GM18505 (cell line): Measurements from ENCODE around the gene SCUBE3.

ENCODE experiments used
- ATAC-seq: cut with Tn5 transposase; IDR thresholded peaks from one replicate; pipeline ENCODE4 v1.9.1; 2021; ENCODE audit not compliant: unreplicated experiment
- POLR2A ChIP-seq: IDR thresholded peaks from 4 replicates; pipeline ENCODE4 v1.6.1; 2011; ENCODE audit warnings: borderline replicate concordance; ENCODE audit not compliant: insufficient read depth, insufficient read length; ENCODE audit errors: extremely low read depth

SCUBE3 gene

GRCh38 chr6:35188886-35189285 lies 24.9 kb upstream of the SCUBE3 start:
- no peak for TF ChIP-seq POLR2A
- ATAC-seq, result no peak

- ATAC-seq, result no peak
- TF ChIP-seq POLR2A, result no peak
Observed at GRCh38 chr6:35190306-35190705, 23.4 kb upstream of the SCUBE3 start.

GRCh38 chr6:35191889-35192288 lies 21.9 kb upstream of the SCUBE3 start:
- no peak for ATAC-seq
- TF ChIP-seq POLR2A, result no peak

DNA sequence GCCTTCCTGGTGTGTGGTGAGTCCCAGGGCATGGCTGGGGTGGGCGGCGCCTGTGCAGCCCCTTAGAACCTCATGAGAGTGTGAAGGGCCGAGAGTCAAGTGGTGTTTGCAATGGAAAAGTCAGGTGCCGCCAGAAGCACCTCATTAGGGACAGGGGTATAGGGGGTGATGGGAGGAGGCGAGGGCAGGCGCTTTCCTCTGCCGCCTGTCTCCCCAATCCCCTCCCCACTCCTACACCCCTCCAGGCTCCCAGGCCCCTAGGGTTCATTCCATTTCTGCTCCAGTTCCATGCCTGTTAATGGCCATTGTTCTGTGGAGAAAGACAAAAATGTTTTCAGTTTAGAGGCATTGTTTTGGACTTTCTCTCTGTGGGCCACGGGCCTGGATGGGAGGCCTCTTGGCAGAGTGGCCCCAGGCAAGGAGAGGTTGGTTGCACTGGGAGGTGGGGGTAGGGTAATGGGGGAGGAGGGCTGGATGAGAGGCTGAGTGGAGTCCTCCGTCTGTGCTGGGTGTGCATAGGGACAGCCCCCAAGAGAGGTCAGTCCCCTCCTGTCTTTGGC lies 21.4 kb upstream of the SCUBE3 start:
- no peak for TF ChIP-seq POLR2A
- no peak for ATAC-seq

DNA sequence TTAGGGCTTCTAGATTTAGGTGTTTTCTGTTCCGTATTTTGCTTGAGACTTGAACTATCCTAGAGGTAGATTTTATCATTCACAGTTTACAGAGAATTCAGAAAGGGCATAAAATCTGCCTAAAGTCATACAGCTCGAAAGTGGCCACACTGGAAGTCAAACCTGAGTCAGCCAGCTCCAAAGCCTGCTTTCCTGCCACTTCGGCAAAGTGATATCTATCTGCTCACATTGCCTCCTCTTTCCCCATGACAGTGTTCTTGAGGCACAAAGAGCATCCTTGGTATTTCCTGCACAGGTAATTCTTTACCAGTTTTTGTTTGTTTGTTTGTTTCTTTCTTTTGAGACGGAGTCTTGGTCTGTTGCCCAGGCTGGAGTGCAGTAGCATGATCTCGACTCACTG lies 19.4 kb upstream of the SCUBE3 start:
- no peak for TF ChIP-seq POLR2A
- no peak for ATAC-seq

DNA sequence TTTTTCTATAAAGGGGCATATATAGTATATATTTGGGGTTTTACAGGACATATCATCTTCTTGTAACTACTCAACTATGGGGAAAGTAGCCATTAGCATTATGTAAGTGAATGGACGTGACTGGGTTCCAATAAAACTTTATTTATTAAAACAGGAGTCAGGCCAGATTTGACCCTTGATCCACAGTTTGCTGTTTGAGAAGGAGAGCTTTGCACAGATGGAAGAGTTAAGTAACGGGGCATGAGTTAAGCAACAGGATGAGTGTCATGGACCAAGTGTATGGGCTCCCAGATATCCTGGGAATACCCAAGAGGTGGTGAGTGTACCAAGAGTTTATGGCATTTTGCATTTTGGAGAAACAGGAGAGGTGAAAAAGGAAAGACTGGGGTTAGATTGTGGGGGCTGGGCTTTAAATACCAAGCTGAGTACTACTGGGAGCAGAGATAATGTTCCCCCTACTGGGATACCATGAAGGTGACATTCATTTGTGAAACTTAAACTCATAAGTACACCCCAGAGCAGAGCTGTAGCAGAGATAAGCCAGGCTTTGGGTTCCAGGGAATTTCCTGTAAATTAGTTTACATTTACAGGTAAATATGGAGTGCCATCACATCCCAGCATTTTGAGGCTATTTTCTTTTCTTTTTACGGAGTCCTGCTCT lies 18.5 kb upstream of the SCUBE3 start:
- TF ChIP-seq POLR2A, result no peak
- no peak for ATAC-seq

DNA sequence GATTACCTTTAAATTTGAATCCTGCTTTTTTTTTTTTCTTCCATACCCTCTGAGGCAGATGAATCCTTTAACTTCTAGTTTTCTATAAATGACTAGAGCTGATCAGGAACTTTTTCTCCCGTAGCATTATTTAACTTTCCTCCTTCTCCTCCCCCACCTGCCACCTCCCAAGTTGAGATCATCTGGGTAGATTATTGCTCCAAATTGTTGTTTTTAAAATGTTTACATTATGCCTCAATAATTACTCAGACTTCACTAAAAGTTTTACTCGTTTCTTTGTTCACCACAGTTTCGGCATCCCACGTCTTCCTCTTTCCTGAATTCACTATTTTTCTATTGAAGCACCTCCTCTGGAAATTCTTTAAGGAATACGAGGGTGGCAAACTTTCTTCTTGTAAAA lies 16.6 kb upstream of the SCUBE3 start:
- no peak for ATAC-seq
- TF ChIP-seq POLR2A, result no peak

DNA sequence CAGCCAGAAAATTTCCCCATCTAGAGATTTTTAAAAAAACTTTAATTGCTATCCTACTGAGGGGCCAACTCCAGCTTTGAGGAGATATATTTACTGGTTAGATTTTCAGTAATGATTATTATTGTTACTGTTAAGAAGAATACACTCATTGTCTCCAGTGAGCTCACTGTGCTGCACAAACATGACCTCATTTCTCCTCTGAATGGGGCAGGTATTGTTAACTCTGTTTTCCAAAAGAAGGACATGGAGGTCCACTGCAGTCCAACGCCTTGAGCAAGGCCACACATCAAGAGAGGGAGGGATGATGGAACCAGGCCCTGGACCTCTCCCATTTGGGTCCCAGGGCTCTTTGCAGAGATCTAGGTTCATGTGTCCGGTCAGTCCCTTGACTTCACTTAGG lies 13.9 kb upstream of the SCUBE3 start:
- TF ChIP-seq POLR2A, result no peak

DNA sequence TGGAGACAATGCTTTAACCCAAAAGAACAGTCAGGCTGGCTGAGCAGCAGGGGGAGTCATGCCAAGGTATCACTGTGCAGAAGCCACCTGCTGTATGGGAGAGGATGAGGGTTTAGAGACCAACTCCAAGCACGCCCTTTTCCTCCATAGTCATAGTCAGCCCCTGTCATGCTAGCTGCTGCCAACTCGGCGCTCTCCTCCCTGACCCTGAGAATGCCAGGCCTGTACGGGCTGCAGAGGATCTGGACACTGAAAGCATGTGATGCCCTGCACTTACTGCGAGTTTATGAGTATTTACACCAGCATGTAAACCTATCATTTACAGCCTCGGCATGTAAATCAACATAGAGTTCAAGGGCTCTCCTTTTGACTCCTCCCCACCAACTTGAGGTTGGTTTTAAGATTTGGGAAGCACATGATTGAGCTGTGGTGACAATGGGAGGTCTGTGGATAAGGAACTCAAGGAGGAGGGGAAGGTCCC lies 11.7 kb upstream of the SCUBE3 start:
- no peak for ATAC-seq
- TF ChIP-seq POLR2A, result no peak

More for the DNA sequence above, 13.9 kb upstream of the SCUBE3 start:
- no peak for ATAC-seq

GRCh38 chr6:35203152-35203670 lies 10.5 kb upstream of the SCUBE3 start:
- ATAC-seq, result no peak
- TF ChIP-seq POLR2A, result no peak

GRCh38 chr6:35203680-35204079 lies 10.1 kb upstream of the SCUBE3 start:
- no peak for TF ChIP-seq POLR2A
- ATAC-seq, result no peak

DNA sequence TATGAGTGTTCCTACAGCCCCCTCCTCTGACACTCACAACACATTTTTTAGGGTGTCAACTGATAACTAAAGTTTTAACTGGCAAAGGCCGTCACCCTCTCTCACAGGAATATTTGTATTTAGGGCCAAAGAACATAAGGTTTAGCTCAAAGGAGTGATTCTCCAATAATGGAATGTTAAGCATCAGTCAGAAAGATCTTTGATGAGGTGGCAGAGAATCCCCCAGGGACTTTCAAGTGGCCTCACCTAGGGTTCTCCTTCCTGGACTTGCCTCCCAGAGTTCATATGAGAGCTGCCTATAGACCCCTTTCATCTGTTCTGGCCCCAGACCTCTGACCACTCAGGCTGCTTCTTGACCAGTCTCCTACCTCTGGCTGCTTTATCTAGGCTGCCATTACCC lies 7.4 kb upstream of the SCUBE3 start:
- no peak for ATAC-seq
- no peak for TF ChIP-seq POLR2A

GRCh38 chr6:35208419-35208818 lies 5.3 kb upstream of the SCUBE3 start:
- TF ChIP-seq POLR2A, result no peak
- ATAC-seq, result no peak

- no peak for ATAC-seq
- no peak for TF ChIP-seq POLR2A
Observed at GRCh38 chr6:35209081-35209480, 4.7 kb upstream of the SCUBE3 start.

- no peak for TF ChIP-seq POLR2A
- ATAC-seq, result no peak
Observed at GRCh38 chr6:35209622-35210247, 4.0 kb upstream of the SCUBE3 start.

DNA sequence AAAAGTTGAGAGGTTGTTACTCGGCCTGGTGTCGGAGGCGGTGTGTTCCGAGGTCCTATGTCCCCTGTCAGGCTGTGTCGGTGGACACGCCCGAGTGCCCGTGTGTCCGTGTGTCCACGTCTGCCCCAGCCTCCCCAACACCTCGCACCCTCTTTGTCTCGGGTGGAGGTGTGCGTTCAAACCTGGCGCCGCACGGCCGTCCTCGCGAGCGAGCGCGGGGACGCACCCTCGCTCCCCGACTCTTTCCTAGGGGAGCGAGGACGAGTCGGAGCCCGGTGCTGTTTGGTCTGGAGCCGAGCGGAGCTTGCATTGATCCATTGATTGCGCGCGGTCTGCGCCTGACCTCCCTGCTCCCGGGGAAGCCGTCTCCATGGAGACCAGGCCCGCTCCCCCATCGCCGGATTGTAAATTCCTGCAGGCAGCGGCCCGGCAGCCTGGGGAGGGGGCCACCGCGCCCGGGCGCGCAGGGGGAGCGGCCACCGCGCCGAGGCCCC lies 411 bp upstream of the SCUBE3 start:
- no peak for TF ChIP-seq POLR2A
- no peak for ATAC-seq
